Stimulated activated CD4-positive, alpha-beta T cell treated with anti-CD3 and anti-CD28 coated beads, Interleukin-4, amount 100 ng/mL, for 24 hours (primary cell): ENCODE results near the gene NIPBL.

ENCODE experiments used
- DNase-seq: peaks from one replicate; pipeline ENCODE4 v3.0.0-alpha.2; 2020

NIPBL gene

GRCh38 chr5:37103302-37103701, 226.7 kb downstream of the NIPBL start:
- no peak for DNase-seq

GRCh38 chr5:37109338-37109737, 232.8 kb downstream of the NIPBL start:
- DNase-seq, result no peak

- DNase-seq, result no peak
Observed at GRCh38 chr5:37110135-37110534, 233.6 kb downstream of the NIPBL start.

GRCh38 chr5:37111426-37112382, 235.1 kb downstream of the NIPBL start:
- peak; percentile 28 for DNase-seq

GRCh38 chr5:37112383-37112991, 235.9 kb downstream of the NIPBL start:
- DNase-seq, result no peak
